Measurements from ENCODE around the gene GPR171. TPM values are rescaled to one million over a fixed set of nuclear protein-coding genes. Genes with fewer than 3 reads are reported as not detected.

The GPR171 gene
- total RNA-seq, 1 experiment from 2014 or later, result not detected

GRCh38 chr3:151178208-151178845, 24.7 kb downstream of the GPR171 start:
- no peaks in the 10 kb centered on the region for H3K9me3 ChIP-seq (ENCODE audit: control insufficient read depth, insufficient read depth, low read depth, low read length)
- CTCF ChIA-PET, result interaction anchor here (0.6 to 0.7 kb wide), 3 partner anchors 7 to 352 kb away, joined by 3 to 7 read pairs (median 3); no protein-coding TSS in a partner anchor
- in situ Hi-C loops (cut with HindIII; ENCODE audit: low pct_unique_long_range_greater_than_20kb, low sequenced_read_pairs), result no loop called here

GRCh38 chr3:151175952-151176351, 27.1 kb downstream of the GPR171 start:
- ChIA-PET POLR2A (no interaction called here), CTCF (interaction anchor here (0.7 kb wide), 1 partner anchor 1206 kb away, joined by 3 read pairs; no protein-coding TSS in a partner anchor)
- H3K4me1 ChIP-seq (ENCODE audit: control insufficient read depth, insufficient read depth, low read length), result no peaks in the 10 kb centered on the region
- no peaks in the 10 kb centered on the region for H3K9me3 ChIP-seq (ENCODE audit: control insufficient read depth, insufficient read depth, low read depth, low read length)
- no peak for TF ChIP-seq CTCF (IDR thresholded peaks at IDR 0.05)
- TF ChIP-seq TCF7L2 (IDR thresholded peaks at IDR 0.05; ENCODE audit: low read depth, low read length), result no peak
- no peak for TF ChIP-seq POLR2AphosphoS5 (IDR thresholded peaks at IDR 0.05; ENCODE audit: low read depth, low read length)
- TF ChIP-seq SIN3A (IDR thresholded peaks at IDR 0.05; ENCODE audit: borderline replicate concordance, insufficient read depth, low read depth, low read length), result no peak
- TF ChIP-seq REST (IDR thresholded peaks at IDR 0.05; ENCODE audit: insufficient read depth in 1 of 2, low read depth in 2 of 2, low read length in 1 of 2), result no peak
- no peaks in the 10 kb centered on the region for H3K27me3 ChIP-seq (ENCODE audit: control insufficient read depth, insufficient read depth, low read length)
- H3K27ac ChIP-seq (ENCODE audit: low read length), result no peak overlapping the region
- no peak for DNase-seq (ENCODE audit: low read depth, low spot score)
- no peaks in the 10 kb centered on the region for H3K36me3 ChIP-seq (ENCODE audit: control insufficient read depth, insufficient read depth, low read length)
- in situ Hi-C loops (cut with HindIII; ENCODE audit: low pct_unique_long_range_greater_than_20kb, low sequenced_read_pairs) (no loop called here), intact Hi-C loops (cut with micrococcal nuclease; ENCODE audit: unreplicated experiment) (no loop called here)
- ATAC-seq, result no peak
- BruUV-seq (replicated peaks), result no TSS peak
- H3K4me3 ChIP-seq (ENCODE audit: low read depth in 2 of 2, low read length in 2 of 2), result no peak overlapping the region

More at GRCh38 chr3:151178208-151178845, 24.7 kb downstream of the GPR171 start:
- BruUV-seq (replicated peaks), result no TSS peak
- ATAC-seq (no peak), DNase-seq (ENCODE audit: low read depth, low spot score) (no peak)
- TF ChIP-seq TCF7L2 (IDR thresholded peaks at IDR 0.05; ENCODE audit: low read depth, low read length) (no peak), REST (IDR thresholded peaks at IDR 0.05; ENCODE audit: insufficient read depth in 1 of 2, low read depth in 2 of 2, low read length in 1 of 2) (no peak)
- H3K4me3 ChIP-seq (ENCODE audit: low read depth in 2 of 2, low read length in 2 of 2), result no peak overlapping the region
- H3K27ac ChIP-seq (ENCODE audit: low read length), result no peak overlapping the region
- H3K4me1 ChIP-seq (ENCODE audit: control insufficient read depth, insufficient read depth, low read length), result no peaks in the 10 kb centered on the region
- intact Hi-C loops (cut with micrococcal nuclease; ENCODE audit: unreplicated experiment), result no loop called here
- POLR2A ChIA-PET, result no interaction called here
- no peaks in the 10 kb centered on the region for H3K36me3 ChIP-seq (ENCODE audit: control insufficient read depth, insufficient read depth, low read length)
- H3K27me3 ChIP-seq (ENCODE audit: control insufficient read depth, insufficient read depth, low read length), result no peaks in the 10 kb centered on the region
